ENCODE data around the gene CRYAA.

DNA sequence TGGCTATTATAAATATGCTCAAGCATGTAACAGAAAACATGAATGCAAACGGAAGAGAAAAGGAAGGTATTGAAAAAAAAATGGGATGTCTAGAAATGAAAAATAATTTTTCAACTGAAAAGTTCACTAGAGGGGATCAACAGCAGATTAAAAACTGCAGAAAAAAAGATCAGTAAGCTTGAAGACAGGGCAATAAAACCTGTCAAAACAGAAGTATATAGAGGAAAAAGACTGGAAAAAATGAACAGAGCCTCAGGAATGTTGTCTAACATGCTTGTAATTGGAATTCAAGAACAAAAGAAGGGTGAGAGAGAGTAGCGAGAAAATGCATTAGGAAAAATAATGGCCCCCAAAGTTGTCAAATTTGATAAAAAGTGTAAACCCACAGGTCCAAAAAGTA lies 29.6 kb downstream of the CRYAA start:
- TF ChIP-seq, protein P1, sequence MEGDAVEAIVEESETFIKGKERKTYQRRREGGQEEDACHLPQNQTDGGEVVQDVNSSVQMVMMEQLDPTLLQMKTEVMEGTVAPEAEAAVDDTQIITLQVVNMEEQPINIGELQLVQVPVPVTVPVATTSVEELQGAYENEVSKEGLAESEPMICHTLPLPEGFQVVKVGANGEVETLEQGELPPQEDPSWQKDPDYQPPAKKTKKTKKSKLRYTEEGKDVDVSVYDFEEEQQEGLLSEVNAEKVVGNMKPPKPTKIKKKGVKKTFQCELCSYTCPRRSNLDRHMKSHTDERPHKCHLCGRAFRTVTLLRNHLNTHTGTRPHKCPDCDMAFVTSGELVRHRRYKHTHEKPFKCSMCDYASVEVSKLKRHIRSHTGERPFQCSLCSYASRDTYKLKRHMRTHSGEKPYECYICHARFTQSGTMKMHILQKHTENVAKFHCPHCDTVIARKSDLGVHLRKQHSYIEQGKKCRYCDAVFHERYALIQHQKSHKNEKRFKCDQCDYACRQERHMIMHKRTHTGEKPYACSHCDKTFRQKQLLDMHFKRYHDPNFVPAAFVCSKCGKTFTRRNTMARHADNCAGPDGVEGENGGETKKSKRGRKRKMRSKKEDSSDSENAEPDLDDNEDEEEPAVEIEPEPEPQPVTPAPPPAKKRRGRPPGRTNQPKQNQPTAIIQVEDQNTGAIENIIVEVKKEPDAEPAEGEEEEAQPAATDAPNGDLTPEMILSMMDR (IDR thresholded peaks at IDR 0.05; ENCODE audit: insufficient read depth, low read length) = no peak
- TF ChIP-seq GABPA (IDR thresholded peaks at IDR 0.05; ENCODE audit: low read depth) (no peak), POLR2AphosphoS5 (IDR thresholded peaks at IDR 0.05; ENCODE audit: low read depth) (no peak)

All from HL-60 (cell line).